HepG2 (cell line): ENCODE measurements around the gene ABHD4. TPM values are rescaled to one million over a fixed set of nuclear protein-coding genes. Genes with fewer than 3 reads are reported as not detected.
A peak's percentile ranks its signal among the peaks of the same experiment; 100 is the strongest.

Experiments used
- EP300 ChIP-seq, 3 experiments: sonication (generic) in 1 of 3; formaldehyde crosslinking in 1 of 3; IDR thresholded peaks; 2 replicates each; pipeline versions ENCODE4 v1.5.1 to v1.6.1; 2011 to 2020; ENCODE audit warnings: low read depth in 2 of 3, low read length in 2 of 3, borderline replicate concordance in 1 of 3, improper control_type of control experiment in 1 of 3, mild to moderate bottlenecking in 1 of 3, missing genetic modification reagents in 1 of 3, moderate library complexity in 1 of 3
- KAT8 ChIP-seq: IDR thresholded peaks from 2 replicates; pipeline ENCODE4 v1.6.1; 2016; ENCODE audit warnings: missing genetic modification reagents, missing compliant biosample characterization
- KDM5B ChIP-seq: sonication (generic); formaldehyde crosslinking; IDR thresholded peaks from 2 replicates; pipeline ENCODE4 v1.4.0; 2020; ENCODE audit warnings: missing genetic modification reagents, mild to moderate bottlenecking, borderline replicate concordance
- KLF16 ChIP-seq, 2 experiments: sonication (generic) in 1 of 2; formaldehyde crosslinking in 1 of 2; IDR thresholded peaks; 2 replicates each; pipeline versions ENCODE4 v1.6.1 to v1.8.0; 2016 to 2023; ENCODE audit warnings: missing genetic modification reagents in 2 of 2, missing compliant biosample characterization in 1 of 2
- MED8 ChIP-seq: sonication (generic); formaldehyde crosslinking; IDR thresholded peaks from 2 replicates; pipeline ENCODE4 v1.8.1; 2023; ENCODE audit warnings: mild to moderate bottlenecking, missing genetic modification reagents; ENCODE audit not compliant: insufficient replicate concordance
- NCOA5 ChIP-seq: sonication (generic); formaldehyde crosslinking; IDR thresholded peaks from 2 replicates; pipeline ENCODE4 v1.4.0; 2020; ENCODE audit warnings: missing genetic modification reagents
- NFIB ChIP-seq: sonication (generic); formaldehyde crosslinking; IDR thresholded peaks from 2 replicates; pipeline ENCODE4 v1.9.0; 2021; ENCODE audit warnings: missing genetic modification reagents, mild to moderate bottlenecking, borderline replicate concordance
- RARG ChIP-seq: sonication (generic); formaldehyde crosslinking; IDR thresholded peaks from 2 replicates; pipeline ENCODE4 v1.4.0; 2020; ENCODE audit warnings: low read depth, mild to moderate bottlenecking, missing genetic modification reagents
- SMAD3 ChIP-seq: sonication (generic); formaldehyde crosslinking; IDR thresholded peaks from 2 replicates; pipeline ENCODE4 v1.4.0; 2020; ENCODE audit warnings: missing genetic modification reagents
- TBP ChIP-seq: sonication (generic); formaldehyde crosslinking; IDR thresholded peaks from 2 replicates; pipeline ENCODE4 v1.5.0; 2020; ENCODE audit warnings: missing genetic modification reagents
- TBX3 ChIP-seq: fragments of 450-650 bp; IDR thresholded peaks from 2 replicates; pipeline ENCODE4 v1.6.1; 2017; ENCODE audit warnings: antibody characterized with exemption, mild to moderate bottlenecking, inconsistent platforms, borderline replicate concordance
- ZFP41 ChIP-seq: sonication (generic); formaldehyde crosslinking; IDR thresholded peaks from 2 replicates; pipeline ENCODE4 v1.4.0; 2020; ENCODE audit warnings: mild to moderate bottlenecking, missing genetic modification reagents, borderline replicate concordance
- ZNF12 ChIP-seq: sonication (generic); formaldehyde crosslinking; IDR thresholded peaks from 2 replicates; pipeline ENCODE4 v1.5.0; 2020; ENCODE audit warnings: missing genetic modification reagents
- ZNF18 ChIP-seq: sonication (generic); formaldehyde crosslinking; IDR thresholded peaks from 2 replicates; pipeline ENCODE4 v1.8.0; 2022; ENCODE audit warnings: mild to moderate bottlenecking, missing genetic modification reagents; ENCODE audit not compliant: insufficient replicate concordance
- ZNF44 ChIP-seq: sonication (generic); formaldehyde crosslinking; IDR thresholded peaks from 2 replicates; pipeline ENCODE4 v1.5.1; 2020; ENCODE audit warnings: mild to moderate bottlenecking, missing genetic modification reagents
- ZNF446 ChIP-seq: sonication (generic); formaldehyde crosslinking; IDR thresholded peaks from 2 replicates; pipeline ENCODE4 v1.5.0; 2020; ENCODE audit warnings: mild to moderate bottlenecking, missing genetic modification reagents
- ZNF510 ChIP-seq: sonication (generic); formaldehyde crosslinking; IDR thresholded peaks from 2 replicates; pipeline ENCODE4 v1.4.0; 2020; ENCODE audit warnings: low read depth, mild to moderate bottlenecking, missing genetic modification reagents
- polyA plus RNA-seq, 8 experiments: library from polyadenylated mRNA; depleted of rRNA in 3 of 8; stranded (reverse) in 7 of 8; unstranded in 1 of 8; fragments of >200 nt; fragmentation: Illumina TruSeq in 4 of 8; extraction: Trizol in 4 of 8; gene quantifications; 2 replicates each; pipeline versions ENCODE4 v1.2.1 to v1.2.3, GENCODE V29; 2011 to 2016; ENCODE audit warnings: low read depth in 4 of 8, missing spikeins in 1 of 8, mixed read lengths in 1 of 8; ENCODE audit not compliant: insufficient read depth in 1 of 8
- total RNA-seq, 5 experiments: library from RNA; depleted of rRNA; stranded (reverse); fragments of >200 nt; fragmentation: Illumina TruSeq; extraction: Trizol; gene quantifications; 2 replicates each; pipeline ENCODE4 v1.2.3, GENCODE V29; 2016; ENCODE audit warnings: low read depth in 1 of 5
- TF ChIP-seq, protein P1 (sequence below): sonication (generic); formaldehyde crosslinking; IDR thresholded peaks from 2 replicates; pipeline ENCODE4 v1.9.0; 2021; ENCODE audit warnings: missing genetic modification reagents, mild to moderate bottlenecking, borderline replicate concordance
- TF ChIP-seq, protein P2 (sequence below): sonication (generic); formaldehyde crosslinking; conservative IDR thresholded peaks from 2 replicates; pipeline ENCODE4 v1.4.0; 2020; ENCODE audit warnings: missing genetic modification reagents
- TF ChIP-seq, protein P3 (sequence below): sonication (generic); formaldehyde crosslinking; IDR thresholded peaks from 2 replicates; pipeline ENCODE4 v1.8.0; 2022; ENCODE audit warnings: missing genetic modification reagents, mild to moderate bottlenecking, inconsistent platforms, borderline replicate concordance

ABHD4 gene
- total and polyA plus RNA-seq, 2 of the 13 experiments (the other 11 are each of a cell fraction or from before 2014, with no cell fraction given), result 16.1 to 47.5 TPM

- TF ChIP-seq RARG (CRISPR knock-in tag) (no peak), TBX3 (no peak), SMAD3 (CRISPR knock-in tag) (no peak), ZNF44 (CRISPR knock-in tag) (no peak), ZNF446 (CRISPR knock-in tag) (0 out of 2 replicates have a peak, but pooled peaks have one; percentile 41), ZFP41 (CRISPR knock-in tag) (no peak), MED8 (no peak), ZNF12 (CRISPR knock-in tag) (0 out of 2 replicates have a peak, but pooled peaks have one; percentile 8), KLF16 (CRISPR knock-in tag; IDR thresholded peaks at IDR 0.05) (no peak), NCOA5 (CRISPR knock-in tag) (no peak), TBP (CRISPR knock-in tag) (no peak), KDM5B (CRISPR knock-in tag) (no peak), KAT8 (CRISPR knock-in tag) (no peak), ZNF18 (CRISPR knock-in tag) (no peak), NFIB (CRISPR knock-in tag) (no peak), ZNF510 (CRISPR knock-in tag) (no peak), EP300 (IDR thresholded peaks at IDR 0.05; ENCODE audit: low read depth in 2 of 2, low read length in 2 of 2) (no peak), EP300 (CRISPR knock-in tag; IDR thresholded peaks at IDR 0.05; ENCODE audit: borderline replicate concordance) (peak; percentile 28; the same call in 1 of the 2 replicates)
- TF ChIP-seq, protein P1, sequence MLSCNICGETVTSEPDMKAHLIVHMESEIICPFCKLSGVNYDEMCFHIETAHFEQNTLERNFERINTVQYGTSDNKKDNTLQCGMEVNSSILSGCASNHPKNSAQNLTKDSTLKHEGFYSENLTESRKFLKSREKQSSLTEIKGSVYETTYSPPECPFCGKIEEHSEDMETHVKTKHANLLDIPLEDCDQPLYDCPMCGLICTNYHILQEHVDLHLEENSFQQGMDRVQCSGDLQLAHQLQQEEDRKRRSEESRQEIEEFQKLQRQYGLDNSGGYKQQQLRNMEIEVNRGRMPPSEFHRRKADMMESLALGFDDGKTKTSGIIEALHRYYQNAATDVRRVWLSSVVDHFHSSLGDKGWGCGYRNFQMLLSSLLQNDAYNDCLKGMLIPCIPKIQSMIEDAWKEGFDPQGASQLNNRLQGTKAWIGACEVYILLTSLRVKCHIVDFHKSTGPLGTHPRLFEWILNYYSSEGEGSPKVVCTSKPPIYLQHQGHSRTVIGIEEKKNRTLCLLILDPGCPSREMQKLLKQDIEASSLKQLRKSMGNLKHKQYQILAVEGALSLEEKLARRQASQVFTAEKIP (CRISPR knock-in tag), result no peak
- TF ChIP-seq, protein P2, sequence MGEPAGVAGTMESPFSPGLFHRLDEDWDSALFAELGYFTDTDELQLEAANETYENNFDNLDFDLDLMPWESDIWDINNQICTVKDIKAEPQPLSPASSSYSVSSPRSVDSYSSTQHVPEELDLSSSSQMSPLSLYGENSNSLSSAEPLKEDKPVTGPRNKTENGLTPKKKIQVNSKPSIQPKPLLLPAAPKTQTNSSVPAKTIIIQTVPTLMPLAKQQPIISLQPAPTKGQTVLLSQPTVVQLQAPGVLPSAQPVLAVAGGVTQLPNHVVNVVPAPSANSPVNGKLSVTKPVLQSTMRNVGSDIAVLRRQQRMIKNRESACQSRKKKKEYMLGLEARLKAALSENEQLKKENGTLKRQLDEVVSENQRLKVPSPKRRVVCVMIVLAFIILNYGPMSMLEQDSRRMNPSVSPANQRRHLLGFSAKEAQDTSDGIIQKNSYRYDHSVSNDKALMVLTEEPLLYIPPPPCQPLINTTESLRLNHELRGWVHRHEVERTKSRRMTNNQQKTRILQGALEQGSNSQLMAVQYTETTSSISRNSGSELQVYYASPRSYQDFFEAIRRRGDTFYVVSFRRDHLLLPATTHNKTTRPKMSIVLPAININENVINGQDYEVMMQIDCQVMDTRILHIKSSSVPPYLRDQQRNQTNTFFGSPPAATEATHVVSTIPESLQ (CRISPR knock-in tag), result no peak
- TF ChIP-seq, protein P3, sequence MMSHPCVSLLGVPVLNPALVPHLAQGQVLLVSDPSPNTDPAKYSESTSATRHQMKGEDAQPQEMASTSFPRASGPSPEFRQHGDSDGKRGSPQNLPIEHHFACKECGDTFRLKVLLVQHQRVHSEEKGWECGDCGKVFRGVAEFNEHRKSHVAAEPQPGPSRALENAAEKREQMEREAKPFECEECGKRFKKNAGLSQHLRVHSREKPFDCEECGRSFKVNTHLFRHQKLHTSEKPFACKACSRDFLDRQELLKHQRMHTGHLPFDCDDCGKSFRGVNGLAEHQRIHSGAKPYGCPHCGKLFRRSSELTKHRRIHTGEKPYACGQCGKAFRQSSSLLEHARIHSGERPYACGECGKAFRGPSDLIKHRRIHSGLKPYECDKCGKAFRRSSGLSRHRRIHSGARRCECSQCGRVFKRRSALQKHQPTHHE (CRISPR knock-in tag), result no peak
Measured at GRCh38 chr14:22561661-22562579, 36.2 kb upstream of the ABHD4 start (continued).
